Naive B cell (primary cell): ENCODE measurements around the gene EI24. TPM values are rescaled to one million over a fixed set of nuclear protein-coding genes. Genes with fewer than 3 reads are reported as not detected.
"Not testable (repeated sequence)": the region's sequence is repeated elsewhere in the genome, so short reads cannot be mapped to it uniquely, and the experiment has no call there.

ENCODE experiments used
- ATAC-seq, 2 donors: fragments of 150-1000 bp; cut with Tn5 transposase; 2 replicates each; pipeline ENCODE4 v1.10.0; 2021; ENCODE audit warnings: low read depth in 2 of 2, mild to moderate bottlenecking in 2 of 2, moderate library complexity in 2 of 2
- DNase-seq: peaks from one replicate; pipeline ENCODE4 v3.0.0; 2022
- H3K27ac Mint-ChIP-seq, 6 donors: one replicate each; pipeline ENCODE4 v1.8.0; 2020 to 2022; ENCODE audit warnings: mild to moderate bottlenecking in 6 of 6, mixed read lengths in 6 of 6, moderate library complexity in 5 of 6, inconsistent platforms in 2 of 6
- H3K27me3 Mint-ChIP-seq, 3 donors: one replicate each; pipeline ENCODE4 v1.8.0; 2021 to 2022; ENCODE audit warnings: mixed read lengths in 3 of 3, mild to moderate bottlenecking in 1 of 3
- H3K36me3 Mint-ChIP-seq, 2 donors: one replicate each; pipeline ENCODE4 v1.8.0; 2020 to 2022; ENCODE audit warnings: mixed read lengths in 2 of 2, inconsistent platforms in 1 of 2, mild to moderate bottlenecking in 1 of 2
- H3K4me1 Mint-ChIP-seq, 3 donors: one replicate each; pipeline ENCODE4 v1.8.0; 2020 to 2022; ENCODE audit warnings: mixed read lengths in 3 of 3, inconsistent platforms in 1 of 3, mild to moderate bottlenecking in 1 of 3, moderate library complexity in 1 of 3
- H3K4me3 Mint-ChIP-seq, 8 donors: one replicate each; pipeline ENCODE4 v1.8.0; 2020 to 2022; ENCODE audit warnings: mild to moderate bottlenecking in 8 of 8, mixed read lengths in 8 of 8, moderate library complexity in 8 of 8, inconsistent platforms in 2 of 8
- H3K9me3 Mint-ChIP-seq, 7 donors: one replicate each; pipeline ENCODE4 v1.8.0; 2020 to 2022; ENCODE audit warnings: mixed read lengths in 7 of 7, mild to moderate bottlenecking in 5 of 7, inconsistent platforms in 2 of 7, moderate library complexity in 1 of 7
- polyA plus RNA-seq, 6 donors: library from polyadenylated mRNA; unstranded; fragments of 300-500 nt; fragmentation: Illumina TruSeq; gene quantifications; one replicate each; pipeline ENCODE4 v1.2.3, GENCODE V29; 2021; ENCODE audit warnings: low read depth in 6 of 6

The EI24 gene
- polyA plus RNA-seq: 10 to 100 TPM; 36.4 to 83.5 (median 51.2) TPM

GRCh38 chr11:125568970-125569914 is at the start of gene EI24:
Gene EI24, plus strand, starts transcription at chr11:125569477. Its CDS starts 3,051 bp downstream, at chr11:125572528.
- Mint-ChIP-seq H3K27me3 (no peaks in the 10 kb centered on the region), H3K36me3 (no peaks in the 10 kb centered on the region), H3K9me3 (no peaks in the 10 kb centered on the region), H3K4me1 (peaks cover 15 to 25% (median 16%) of the 10 kb centered on the region in 3 donors), H3K4me3 (peak within 1 kb of the TSS; percentile 85 to 97 (median 94)), H3K27ac (peak within 1 kb of the TSS; percentile 89 to 98 (median 94))
- DNase-seq: peak; percentile 83
- ATAC-seq: peak; percentile 94 to 95

DNA sequence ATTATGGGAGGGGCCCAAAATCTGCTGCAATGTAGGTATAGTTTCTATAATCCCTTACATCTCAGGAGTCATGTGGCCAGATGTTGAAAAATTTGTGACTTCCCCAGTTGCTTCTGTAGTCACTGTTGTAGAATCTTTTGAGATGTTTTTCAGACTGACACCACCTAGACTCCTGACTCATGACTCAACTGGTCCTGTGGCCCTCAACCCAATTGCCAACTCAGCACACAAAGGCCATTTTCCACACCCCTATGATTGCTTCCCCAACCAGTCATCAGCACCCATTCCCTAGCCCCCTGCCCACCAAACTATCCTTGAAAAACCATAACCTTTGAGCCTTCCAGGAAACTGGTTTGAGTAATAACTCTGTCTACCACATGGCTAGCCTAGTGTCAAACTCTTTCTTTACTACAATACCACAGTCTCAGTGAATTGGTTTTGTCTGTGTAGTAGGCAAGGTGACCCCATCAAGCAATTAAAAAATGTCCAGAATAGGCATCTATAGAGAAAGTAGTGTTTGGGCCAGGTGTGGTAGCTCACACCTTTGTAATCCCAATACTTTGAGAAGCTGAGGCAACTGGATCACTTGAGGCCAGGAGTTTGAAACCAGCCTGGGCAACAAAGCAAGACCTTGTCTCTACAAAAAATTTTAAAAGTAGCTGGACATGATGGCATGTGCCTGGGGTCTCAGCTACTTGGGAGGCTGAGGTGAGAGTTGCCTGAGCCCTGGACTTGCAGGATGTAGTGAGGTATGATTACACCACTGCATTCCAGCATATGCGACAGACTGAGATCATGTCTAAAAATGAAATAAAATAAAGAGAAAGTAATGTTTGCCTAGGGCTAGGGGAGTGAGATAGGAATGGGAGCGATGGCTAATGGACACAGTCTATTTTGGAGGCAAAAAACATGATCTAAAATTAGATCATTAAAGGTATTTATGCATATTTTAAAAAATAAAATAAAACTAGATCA is 49.1 kb upstream of the EI24 start:
- DNase-seq (no peak), ATAC-seq (no peak)
- Mint-ChIP-seq H3K4me3 (no peak overlapping the region), H3K27ac (no peak overlapping the region), H3K27me3 (no peaks in the 10 kb centered on the region), H3K4me1 (peaks cover 0 to 6% (median 6%) of the 10 kb centered on the region in 3 donors), H3K36me3 (peaks cover 3 to 8% of the 10 kb centered on the region in 2 donors), H3K9me3 (peaks cover 4 to 29% (median 16%) of the 10 kb centered on the region in 7 donors)

DNA sequence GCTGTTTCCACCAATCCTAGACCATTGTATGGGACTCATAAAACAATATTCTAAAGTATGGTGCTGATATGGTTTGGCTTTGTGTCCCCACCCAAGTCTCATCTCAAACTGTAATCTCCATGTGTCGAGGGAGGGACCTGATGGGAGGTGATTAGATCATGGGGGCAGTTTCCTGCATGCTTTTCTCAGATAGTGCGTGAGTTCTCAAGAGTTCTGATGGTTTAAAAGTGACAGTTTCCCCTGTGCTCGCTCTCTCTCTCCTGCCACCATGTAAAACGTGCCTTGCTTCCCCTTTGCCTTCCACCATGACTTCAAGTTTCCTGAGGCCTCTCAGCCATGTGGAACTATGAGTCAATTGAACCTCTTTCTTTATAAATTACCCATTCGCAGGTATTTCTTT is 44.0 kb upstream of the EI24 start:
- peaks cover 4 to 33% (median 17%) of the 10 kb centered on the region in 7 donors for H3K9me3 Mint-ChIP-seq
- peaks cover 6 to 10% of the 10 kb centered on the region in 2 donors for H3K36me3 Mint-ChIP-seq
- H3K27me3 Mint-ChIP-seq: peaks cover 0 to 10% (median 4%) of the 10 kb centered on the region in 3 donors
- ATAC-seq: no peak
- no peak overlapping the region for H3K4me3 Mint-ChIP-seq
- H3K27ac Mint-ChIP-seq: no peak overlapping the region
- no peaks in the 10 kb centered on the region for H3K4me1 Mint-ChIP-seq
- no peak for DNase-seq

GRCh38 chr11:125532668-125533067 is 36.6 kb upstream of the EI24 start:
- peaks cover 22 to 37% (median 26%) of the 10 kb centered on the region in 3 donors for H3K27me3 Mint-ChIP-seq
- peaks cover 0 to 3% of the 10 kb centered on the region in 2 donors for H3K36me3 Mint-ChIP-seq

DNA sequence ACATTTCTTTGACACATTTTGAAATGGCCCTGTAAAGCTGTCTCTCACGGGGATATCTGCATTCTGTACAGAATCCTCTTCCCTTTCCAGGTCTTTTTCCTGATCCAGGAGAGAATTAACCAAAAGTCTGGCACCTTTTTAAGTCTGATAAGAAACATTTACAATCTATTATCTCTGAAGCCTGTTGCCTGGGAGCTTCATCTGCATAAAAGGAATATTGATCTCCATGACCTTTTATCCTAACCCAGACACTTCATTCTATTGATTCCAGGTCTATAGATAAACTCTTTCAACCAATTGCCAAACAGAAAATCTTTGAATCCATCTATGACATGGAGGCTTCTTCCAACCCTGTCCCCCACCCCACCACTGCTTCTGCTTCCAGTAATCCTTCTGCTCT is 33.7 kb upstream of the EI24 start:
- H3K4me3 Mint-ChIP-seq: no peak overlapping the region
- ATAC-seq: no peak
- peaks cover 0 to 9% (median 3%) of the 10 kb centered on the region in 7 donors for H3K9me3 Mint-ChIP-seq
- H3K27me3 Mint-ChIP-seq: peaks cover 15 to 32% (median 26%) of the 10 kb centered on the region in 3 donors
- H3K27ac Mint-ChIP-seq: no peak overlapping the region
- no peaks in the 10 kb centered on the region for H3K4me1 Mint-ChIP-seq
- peaks cover 0 to 3% of the 10 kb centered on the region in 2 donors for H3K36me3 Mint-ChIP-seq
- DNase-seq: no peak

More at GRCh38 chr11:125532668-125533067, 36.6 kb upstream of the EI24 start:
- ATAC-seq: no peak
- Mint-ChIP-seq H3K9me3 (peaks cover 0 to 9% (median 3%) of the 10 kb centered on the region in 7 donors), H3K4me1 (no peaks in the 10 kb centered on the region), H3K4me3 (no peak overlapping the region), H3K27ac (no peak overlapping the region)
- no peak for DNase-seq

DNA sequence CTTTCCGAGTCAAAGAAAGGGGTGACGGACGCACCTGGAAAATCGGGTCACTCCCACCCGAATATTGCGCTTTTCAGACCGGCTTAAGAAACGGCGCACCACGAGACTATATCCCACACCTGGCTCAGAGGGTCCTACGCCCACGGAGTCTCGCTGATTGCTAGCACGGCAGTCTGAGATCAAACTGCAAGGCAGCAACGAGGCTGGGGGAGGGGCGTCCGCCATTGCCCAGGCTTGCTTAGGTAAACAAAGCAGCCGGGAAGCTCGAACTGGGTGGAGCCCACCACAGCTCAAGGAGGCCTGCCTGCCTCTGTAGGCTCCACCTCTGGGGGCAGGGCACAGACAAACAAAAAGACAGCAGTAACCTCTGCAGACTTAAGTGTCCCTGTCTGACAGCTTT is 32.4 kb upstream of the EI24 start:
- H3K9me3 Mint-ChIP-seq, H3K4me1 Mint-ChIP-seq, H3K4me3 Mint-ChIP-seq, DNase-seq, ATAC-seq, H3K27ac Mint-ChIP-seq, H3K36me3 Mint-ChIP-seq: not testable (repeated sequence)
- peaks cover 15 to 32% (median 26%) of the 10 kb centered on the region in 3 donors for H3K27me3 Mint-ChIP-seq

- no peak overlapping the region for H3K4me3 Mint-ChIP-seq
- peaks cover 0 to 4% (median 0%) of the 10 kb centered on the region in 3 donors for H3K27me3 Mint-ChIP-seq
- H3K9me3 Mint-ChIP-seq: peaks cover 4 to 23% (median 13%) of the 10 kb centered on the region in 7 donors
- H3K27ac Mint-ChIP-seq: no peak overlapping the region
- no peaks in the 10 kb centered on the region for H3K4me1 Mint-ChIP-seq
- ATAC-seq: no peak
- DNase-seq: no peak
- peaks cover 9% of the 10 kb centered on the region in 2 donors for H3K36me3 Mint-ChIP-seq
These were observed 26.6 kb upstream of the EI24 start for GRCh38 chr11:125542709-125543108.

GRCh38 chr11:125550780-125551179 is 18.5 kb upstream of the EI24 start:
- H3K4me3 Mint-ChIP-seq: no peak overlapping the region
- H3K4me1 Mint-ChIP-seq: no peaks in the 10 kb centered on the region
- H3K9me3 Mint-ChIP-seq: peaks cover 22 to 61% (median 47%) of the 10 kb centered on the region in 7 donors
- peaks cover 16 to 32% of the 10 kb centered on the region in 2 donors for H3K36me3 Mint-ChIP-seq
- DNase-seq (no peak), ATAC-seq (no peak)
- peaks cover 0 to 14% (median 0%) of the 10 kb centered on the region in 3 donors for H3K27me3 Mint-ChIP-seq
- H3K27ac Mint-ChIP-seq: no peak overlapping the region

DNA sequence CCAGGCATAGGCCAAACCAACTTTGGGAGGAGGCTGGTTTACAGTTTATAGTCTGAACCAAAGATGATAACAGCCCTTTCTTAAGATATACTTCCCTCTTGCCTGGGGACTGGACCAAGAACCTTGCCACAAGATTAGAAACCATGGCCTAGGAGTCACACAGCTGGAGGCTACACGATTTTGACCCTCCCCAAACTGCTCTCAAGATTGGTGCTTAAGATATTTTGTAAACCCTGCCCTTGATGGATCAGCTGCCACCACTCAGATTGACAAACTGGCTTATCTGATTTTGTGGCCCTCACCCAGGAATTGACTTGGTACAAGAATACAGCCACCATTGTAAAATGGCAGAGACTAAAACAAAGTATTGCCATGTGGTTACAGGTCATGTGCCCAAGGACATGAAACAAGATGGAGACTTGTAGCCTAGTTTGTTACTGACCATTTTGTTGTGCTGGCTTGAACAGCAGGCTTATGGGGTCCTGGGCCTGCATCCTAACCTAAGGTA is 17.4 kb upstream of the EI24 start:
- no peak for DNase-seq
- ATAC-seq: no peak
- H3K4me3 Mint-ChIP-seq: no peak overlapping the region
- peaks cover 16 to 40% of the 10 kb centered on the region in 2 donors for H3K36me3 Mint-ChIP-seq
- peaks cover 0 to 22% (median 0%) of the 10 kb centered on the region in 3 donors for H3K27me3 Mint-ChIP-seq
- peaks cover 22 to 69% (median 52%) of the 10 kb centered on the region in 7 donors for H3K9me3 Mint-ChIP-seq
- H3K4me1 Mint-ChIP-seq: no peaks in the 10 kb centered on the region
- no peak overlapping the region for H3K27ac Mint-ChIP-seq

GRCh38 chr11:125552927-125553326 is 16.4 kb upstream of the EI24 start:
- no peak for DNase-seq
- H3K36me3 Mint-ChIP-seq: peaks cover 16 to 40% of the 10 kb centered on the region in 2 donors
- peaks cover 0 to 16% (median 0%) of the 10 kb centered on the region in 3 donors for H3K27me3 Mint-ChIP-seq
- H3K4me3 Mint-ChIP-seq: no peak overlapping the region
- no peak overlapping the region for H3K27ac Mint-ChIP-seq
- no peak for ATAC-seq
- peaks cover 22 to 64% (median 53%) of the 10 kb centered on the region in 7 donors for H3K9me3 Mint-ChIP-seq
- H3K4me1 Mint-ChIP-seq: no peaks in the 10 kb centered on the region

DNA sequence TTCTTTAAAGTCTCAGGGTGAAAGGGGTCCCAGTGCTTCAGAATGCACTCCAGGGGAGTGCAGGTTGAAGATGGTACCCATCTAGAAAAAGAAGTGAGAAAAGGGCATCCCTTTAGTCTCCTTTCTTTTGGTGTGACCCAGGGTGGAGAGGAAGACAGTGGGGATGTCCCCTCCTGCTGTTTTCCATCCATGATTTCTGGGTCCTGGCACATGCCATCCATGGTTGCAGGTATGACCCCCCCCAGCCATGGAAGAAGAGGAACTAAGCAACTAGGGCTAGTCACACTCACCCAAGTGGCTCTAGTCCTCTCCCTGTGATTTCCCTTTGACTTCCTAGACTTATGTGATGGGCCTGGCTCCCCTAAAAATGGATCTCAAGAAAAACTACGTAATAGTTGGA is 15.9 kb upstream of the EI24 start:
- no peak for DNase-seq
- ATAC-seq: no peak
- Mint-ChIP-seq H3K27ac (no peak overlapping the region), H3K36me3 (peaks cover 16 to 40% of the 10 kb centered on the region in 2 donors), H3K9me3 (peaks cover 22 to 65% (median 53%) of the 10 kb centered on the region in 7 donors), H3K4me3 (no peak overlapping the region), H3K27me3 (peaks cover 0 to 15% (median 0%) of the 10 kb centered on the region in 3 donors), H3K4me1 (no peaks in the 10 kb centered on the region)

GRCh38 chr11:125554038-125554437 is 15.2 kb upstream of the EI24 start:
- Mint-ChIP-seq H3K4me1 (no peaks in the 10 kb centered on the region), H3K27me3 (peaks cover 0 to 15% (median 0%) of the 10 kb centered on the region in 3 donors), H3K9me3 (peaks cover 22 to 65% (median 52%) of the 10 kb centered on the region in 7 donors), H3K27ac (no peak overlapping the region), H3K36me3 (peaks cover 16 to 40% of the 10 kb centered on the region in 2 donors), H3K4me3 (no peak overlapping the region)
- ATAC-seq (no peak), DNase-seq (no peak)

DNA sequence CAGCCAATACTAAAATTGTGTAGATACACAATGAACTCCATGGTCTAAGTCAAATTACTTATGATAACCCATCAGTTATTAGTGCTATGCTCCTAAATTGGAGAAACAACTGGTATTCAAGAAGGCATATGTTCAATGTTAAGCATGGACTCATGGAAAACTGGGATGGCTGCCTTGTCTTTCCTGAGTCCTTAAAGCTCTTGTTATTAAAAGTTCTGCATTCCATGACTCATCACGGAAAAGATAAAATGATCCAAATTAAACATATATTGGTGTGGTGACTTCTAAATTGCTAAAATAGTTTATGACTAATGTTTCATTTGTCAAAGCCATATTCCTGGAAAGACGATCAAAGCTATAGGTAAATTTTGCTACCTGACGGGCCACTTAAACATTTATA is 9.4 kb upstream of the EI24 start:
- Mint-ChIP-seq H3K4me1 (no peaks in the 10 kb centered on the region), H3K27me3 (peaks cover 0 to 10% (median 0%) of the 10 kb centered on the region in 3 donors)

More for the DNA sequence above, 9.4 kb upstream of the EI24 start:
- Mint-ChIP-seq H3K4me3 (no peak overlapping the region), H3K36me3 (peaks cover 4 to 9% of the 10 kb centered on the region in 2 donors), H3K9me3 (peaks cover 4 to 21% (median 16%) of the 10 kb centered on the region in 7 donors), H3K27ac (no peak overlapping the region)
- DNase-seq (no peak), ATAC-seq (no peak)
